ENCODE data around the gene TAGAP.

- TF ChIP-seq CTCF (IDR thresholded peaks at IDR 0.05), result no peak
- no peak for TF ChIP-seq POLR2AphosphoS5 (IDR thresholded peaks at IDR 0.05)
Measured at GRCh38 chr6:159080217-159080976, 35.6 kb upstream of the TAGAP start.
